SK-N-SH (cell line): ENCODE measurements around the gene IL15RA.

Experiments
- CTCF ChIP-seq: fragments of 200-600 bp; sonication (generic); IDR thresholded peaks from 2 replicates; pipeline ENCODE4 v1.6.1; 2017; ENCODE audit warnings: antibody characterized with exemption, mild to moderate bottlenecking, moderate library complexity
- EP300 ChIP-seq, 2 experiments: IDR thresholded peaks; 2 replicates each; pipeline versions ENCODE4 v1.4.0 to v1.6.1; 2012; ENCODE audit warnings: borderline replicate concordance in 1 of 2, low read depth in 1 of 2, low read length in 1 of 2
- EZH2phosphoT487 ChIP-seq: fragments of 200-600 bp; sonication (generic); IDR thresholded peaks from 2 replicates; pipeline ENCODE4 v1.6.1; 2017; ENCODE audit warnings: low read depth, mixed run types, mild to moderate bottlenecking, antibody characterized with exemption, moderate library complexity, borderline replicate concordance
- FOXM1 ChIP-seq: IDR thresholded peaks from 2 replicates; pipeline ENCODE4 v1.4.0; 2012; ENCODE audit warnings: low read depth, mild to moderate bottlenecking
- GABPA ChIP-seq: IDR thresholded peaks from 2 replicates; pipeline ENCODE4 v1.4.0; 2012; ENCODE audit warnings: low read depth, mild to moderate bottlenecking
- MAX ChIP-seq: IDR thresholded peaks from 2 replicates; pipeline ENCODE4 v1.4.0; 2012; ENCODE audit warnings: low read depth
- MEF2A ChIP-seq: IDR thresholded peaks from 2 replicates; pipeline ENCODE4 v1.4.0; 2012; ENCODE audit warnings: low read depth, borderline replicate concordance
- MXI1 ChIP-seq: IDR thresholded peaks from 2 replicates; pipeline ENCODE4 v1.6.1; 2012; ENCODE audit warnings: mild to moderate bottlenecking, low read depth, low read length, improper control_type of control experiment
- POLR2AphosphoS5 ChIP-seq: IDR thresholded peaks from 2 replicates; pipeline ENCODE4 v1.6.1; 2012; ENCODE audit warnings: low read depth, low read length
- REST ChIP-seq: IDR thresholded peaks from 2 replicates; pipeline ENCODE4 v1.6.1; 2012; ENCODE audit warnings: mild to moderate bottlenecking, low read depth, low read length, moderate library complexity
- RFX5 ChIP-seq: IDR thresholded peaks from 2 replicates; pipeline ENCODE4 v1.6.1; 2012; ENCODE audit warnings: mild to moderate bottlenecking, improper control_type of control experiment, low read length
- SIN3A ChIP-seq: IDR thresholded peaks from 2 replicates; pipeline ENCODE4 v1.6.1; 2012; ENCODE audit warnings: low read depth, mild to moderate bottlenecking, low read length, moderate library complexity, borderline replicate concordance
- TAF1 ChIP-seq: IDR thresholded peaks from 2 replicates; pipeline ENCODE4 v1.6.1; 2012; ENCODE audit warnings: low read depth, mild to moderate bottlenecking, low read length, moderate library complexity, borderline replicate concordance
- ZBTB33 ChIP-seq: IDR thresholded peaks from 2 replicates; pipeline ENCODE4 v1.4.0; 2012; ENCODE audit warnings: low read depth, borderline replicate concordance

- no peak for TF ChIP-seq CTCF
- no peak for TF ChIP-seq EZH2phosphoT487
- no peak for TF ChIP-seq POLR2AphosphoS5
- TF ChIP-seq REST: no peak
- no peak for TF ChIP-seq ZBTB33
- TF ChIP-seq SIN3A: no peak
- TF ChIP-seq GABPA: no peak
- TF ChIP-seq MXI1: no peak
- no peak for TF ChIP-seq MAX
- TF ChIP-seq TAF1: no peak
- no peak for TF ChIP-seq RFX5
- TF ChIP-seq FOXM1: no peak
- TF ChIP-seq EP300 (IDR thresholded peaks at IDR 0.05; ENCODE audit: borderline replicate concordance in 1 of 2, low read depth in 1 of 2, low read length in 1 of 2): no peak
- TF ChIP-seq MEF2A: no peak
These were observed 36.5 kb downstream of the IL15RA start for GRCh38 chr10:5940807-5941218.
